Suprapubic skin (tissue), 4 donors: ENCODE data around the gene OCIAD2.
"Not testable (repeated sequence)": the region's sequence is repeated elsewhere in the genome, so short reads cannot be mapped to it uniquely, and the experiment has no call there.

Experiments
- EP300 ChIP-seq: sonication (generic); formaldehyde crosslinking; IDR thresholded peaks from one replicate; pipeline ENCODE4 v1.6.1; 2017; ENCODE audit warnings: antibody characterized with exemption
- POLR2A ChIP-seq, 2 donors: fragments of 450-650 bp; IDR thresholded peaks; one replicate each; pipeline ENCODE4 v1.6.1; 2017; ENCODE audit warnings: antibody characterized with exemption in 2 of 2, mild to moderate bottlenecking in 2 of 2, moderate library complexity in 2 of 2
- POLR2AphosphoS5 ChIP-seq, 3 donors: sonication (generic); formaldehyde crosslinking; IDR thresholded peaks; one replicate each; pipeline ENCODE4 v1.6.1; 2017; ENCODE audit warnings: antibody characterized with exemption in 3 of 3
- TF ChIP-seq, protein P1 (sequence below), 2 donors: fragments of 200-600 bp in 1 of 2; fragments of 450-650 bp in 1 of 2; sonication (generic) in 1 of 2; IDR thresholded peaks; one replicate each; pipeline ENCODE4 v1.5.1; 2016 to 2019; ENCODE audit warnings: antibody characterized with exemption in 2 of 2, mild to moderate bottlenecking in 1 of 2, moderate library complexity in 1 of 2

DNA sequence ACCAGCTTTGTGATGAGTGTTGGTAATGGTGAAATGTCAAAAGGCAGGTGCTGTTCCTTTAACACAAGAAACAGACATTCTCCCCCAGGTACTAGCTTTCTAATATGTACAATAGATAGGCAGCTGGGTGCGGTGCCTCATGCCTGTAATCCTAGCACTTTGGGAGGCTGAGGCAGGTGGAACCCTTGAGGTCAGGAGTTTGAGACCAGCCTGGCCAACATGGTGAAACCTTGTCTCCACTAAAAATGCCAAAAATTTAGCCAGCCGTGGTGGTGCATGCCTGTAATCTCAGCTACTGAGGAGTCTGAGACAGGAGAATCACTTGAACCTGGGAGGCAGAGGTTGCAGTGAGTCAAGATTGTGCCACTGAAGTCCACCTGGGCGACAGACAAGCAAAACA is 24.9 kb downstream of the OCIAD2 start:
- TF ChIP-seq, protein P1, sequence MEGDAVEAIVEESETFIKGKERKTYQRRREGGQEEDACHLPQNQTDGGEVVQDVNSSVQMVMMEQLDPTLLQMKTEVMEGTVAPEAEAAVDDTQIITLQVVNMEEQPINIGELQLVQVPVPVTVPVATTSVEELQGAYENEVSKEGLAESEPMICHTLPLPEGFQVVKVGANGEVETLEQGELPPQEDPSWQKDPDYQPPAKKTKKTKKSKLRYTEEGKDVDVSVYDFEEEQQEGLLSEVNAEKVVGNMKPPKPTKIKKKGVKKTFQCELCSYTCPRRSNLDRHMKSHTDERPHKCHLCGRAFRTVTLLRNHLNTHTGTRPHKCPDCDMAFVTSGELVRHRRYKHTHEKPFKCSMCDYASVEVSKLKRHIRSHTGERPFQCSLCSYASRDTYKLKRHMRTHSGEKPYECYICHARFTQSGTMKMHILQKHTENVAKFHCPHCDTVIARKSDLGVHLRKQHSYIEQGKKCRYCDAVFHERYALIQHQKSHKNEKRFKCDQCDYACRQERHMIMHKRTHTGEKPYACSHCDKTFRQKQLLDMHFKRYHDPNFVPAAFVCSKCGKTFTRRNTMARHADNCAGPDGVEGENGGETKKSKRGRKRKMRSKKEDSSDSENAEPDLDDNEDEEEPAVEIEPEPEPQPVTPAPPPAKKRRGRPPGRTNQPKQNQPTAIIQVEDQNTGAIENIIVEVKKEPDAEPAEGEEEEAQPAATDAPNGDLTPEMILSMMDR (IDR thresholded peaks at IDR 0.05) = not testable (repeated sequence)
- TF ChIP-seq EP300; POLR2A (IDR thresholded peaks at IDR 0.05); POLR2AphosphoS5 (IDR thresholded peaks at IDR 0.05): not testable (repeated sequence)
